SK-N-MC (cell line): ENCODE measurements around the gene FUT3.
"Not testable (repeated sequence)": the region's sequence is repeated elsewhere in the genome, so short reads cannot be mapped to it uniquely, and the experiment has no call there.

ENCODE experiments used
- DNase-seq: peaks from one replicate; pipeline ENCODE4 v3.0.0-alpha.2; 2011; ENCODE audit warnings: low read depth, low spot score
- H3K27ac ChIP-seq: fragments of 200-600 bp; sonication (generic); 2 replicates; pipeline ENCODE4 v1.5.1; 2016; ENCODE audit warnings: mixed run types
- H3K36me3 ChIP-seq: fragments of 200-600 bp; sonication (generic); 2 replicates; pipeline ENCODE4 v1.6.1; 2017; ENCODE audit warnings: antibody characterized with exemption, low read length, mixed read lengths; ENCODE audit not compliant: insufficient read depth
- H3K4me3 ChIP-seq: fragments of 200-600 bp; sonication (generic); 2 replicates; pipeline ENCODE4 v1.5.1; 2016
- H3K9ac ChIP-seq: fragments of 200-600 bp; sonication (generic); 2 replicates; pipeline ENCODE4 v1.8.0; 2017; ENCODE audit warnings: mixed run types, mixed read lengths; ENCODE audit not compliant: insufficient read length
- H3K9me3 ChIP-seq: fragments of 200-600 bp; sonication (generic); 2 replicates; pipeline ENCODE4 v1.6.1; 2017; ENCODE audit warnings: low read depth, mild to moderate bottlenecking, antibody characterized with exemption, low read length, moderate library complexity, mixed read lengths
- EZH2 ChIP-seq: fragments of 200-600 bp; sonication (generic); IDR thresholded peaks from one replicate; pipeline ENCODE4 v1.6.1; 2017; ENCODE audit warnings: antibody characterized with exemption
- FOXP2 ChIP-seq: optimal IDR thresholded peaks from 2 replicates; pipeline ENCODE3; 2011; ENCODE audit warnings: mild to moderate bottlenecking, moderate library complexity; ENCODE audit not compliant: insufficient read depth; ENCODE audit errors: extremely low read length, control extremely low read depth
- POLR2AphosphoS5 ChIP-seq: IDR thresholded peaks from 2 replicates; pipeline ENCODE4 v1.6.1; 2012; ENCODE audit warnings: mild to moderate bottlenecking, low read depth, low read length, borderline replicate concordance

FUT3 gene

DNA sequence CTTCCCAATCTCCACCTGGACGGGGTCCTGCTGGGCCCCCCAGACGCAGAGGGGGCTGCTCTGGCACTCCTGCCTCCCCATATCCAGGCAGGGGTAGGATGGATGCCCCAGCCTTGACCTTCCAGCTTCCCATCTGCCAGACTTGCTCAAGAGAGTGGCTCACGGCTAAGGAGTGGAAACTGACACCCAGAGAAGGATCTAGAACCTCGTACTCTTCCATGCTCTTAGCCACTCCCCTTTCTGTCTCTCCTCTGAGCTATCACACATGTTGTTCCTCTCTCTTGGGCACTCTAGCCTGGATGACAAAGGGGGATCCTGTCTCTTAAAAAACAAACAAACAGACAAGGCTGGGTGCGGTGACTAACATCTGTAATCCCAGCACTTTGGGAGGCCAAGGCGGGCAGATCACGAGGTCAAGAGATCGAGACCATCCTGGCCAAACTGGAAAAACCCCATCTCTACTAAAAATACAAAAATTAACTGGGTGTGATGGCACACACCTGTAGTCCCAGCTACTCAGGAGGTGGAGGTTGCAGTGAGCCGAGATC lies 31.2 kb upstream of the FUT3 start:
- Histone ChIP-seq H3K36me3 (no peaks in the 10 kb centered on the region), H3K9me3 (no peaks in the 10 kb centered on the region), H3K4me3 (no peak overlapping the region), H3K9ac (no peak overlapping the region), H3K27ac (no peak overlapping the region)
- TF ChIP-seq FOXP2 (no peak), POLR2AphosphoS5 (no peak), EZH2 (no peak)
- no peak for DNase-seq

DNA sequence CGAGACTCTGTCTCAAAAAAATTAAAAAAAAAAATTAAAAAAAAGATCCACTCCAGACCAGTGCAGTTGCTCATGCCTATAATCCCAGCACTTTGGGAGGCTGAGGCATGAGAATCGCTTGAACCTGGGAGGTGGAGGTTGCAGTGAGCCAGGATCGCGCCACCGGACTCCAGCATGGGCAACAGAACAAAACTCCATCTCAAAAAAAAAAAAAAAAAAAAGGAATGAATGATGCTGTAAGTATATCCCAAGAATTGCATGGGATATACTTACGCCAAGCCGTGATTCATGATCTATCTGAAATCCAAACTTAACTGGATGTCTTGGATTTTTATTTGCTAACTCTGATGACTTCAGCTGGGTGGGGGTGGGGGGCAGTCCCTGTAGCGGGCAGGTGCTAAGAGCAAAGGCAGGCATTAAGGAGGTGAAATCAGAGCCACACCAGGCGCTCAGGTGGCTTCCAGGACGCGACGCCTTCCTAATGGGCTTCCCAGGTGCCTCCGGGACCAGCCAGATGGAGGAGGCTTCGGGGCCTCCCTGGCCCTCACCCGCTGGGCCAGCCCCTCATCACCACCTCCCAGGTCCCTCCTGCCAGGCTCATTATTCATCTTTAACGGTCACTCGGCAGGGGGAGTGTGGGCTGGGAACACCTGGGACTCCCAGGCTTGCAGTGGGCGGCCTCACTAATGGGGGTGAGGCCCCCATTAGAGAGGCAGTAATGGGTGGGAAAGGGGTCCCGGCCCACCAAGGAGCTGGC lies 30.5 kb upstream of the FUT3 start:
- no peak for DNase-seq
- Histone ChIP-seq H3K4me3 (no peak overlapping the region), H3K9me3 (no peaks in the 10 kb centered on the region), H3K27ac (no peak overlapping the region), H3K36me3 (no peaks in the 10 kb centered on the region), H3K9ac (no peak overlapping the region)
- TF ChIP-seq POLR2AphosphoS5 (no peak), EZH2 (no peak), FOXP2 (no peak)

DNA sequence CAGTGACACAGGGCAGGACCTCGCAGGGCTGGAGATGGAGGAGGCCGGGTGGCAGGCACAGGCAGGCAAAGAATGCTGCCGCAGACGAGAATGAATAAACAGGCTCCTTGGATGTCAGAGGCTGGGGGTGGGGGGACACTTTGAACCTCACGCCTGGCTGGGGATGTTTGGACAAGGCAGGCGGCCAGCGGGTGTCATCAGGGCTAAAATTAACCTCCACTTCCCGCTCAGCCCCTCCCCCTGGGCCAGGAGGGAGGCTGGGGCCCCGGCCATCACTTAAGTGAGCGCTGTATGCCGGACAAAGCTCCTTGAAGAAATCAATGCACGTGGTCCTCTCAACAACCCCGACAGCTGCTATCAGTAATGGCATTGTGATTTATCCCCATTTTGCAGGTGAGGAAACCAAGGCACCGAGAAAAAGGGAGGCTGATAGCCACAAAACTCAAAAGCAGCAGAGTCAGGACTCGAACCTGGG lies 29.4 kb upstream of the FUT3 start:
- no peak overlapping the region for H3K9ac ChIP-seq
- no peaks in the 10 kb centered on the region for H3K36me3 ChIP-seq
- no peaks in the 10 kb centered on the region for H3K9me3 ChIP-seq
- H3K27ac ChIP-seq = no peak overlapping the region
- no peak overlapping the region for H3K4me3 ChIP-seq
- no peak for TF ChIP-seq FOXP2
- no peak for TF ChIP-seq EZH2
- TF ChIP-seq POLR2AphosphoS5 = no peak
- DNase-seq = no peak

DNA sequence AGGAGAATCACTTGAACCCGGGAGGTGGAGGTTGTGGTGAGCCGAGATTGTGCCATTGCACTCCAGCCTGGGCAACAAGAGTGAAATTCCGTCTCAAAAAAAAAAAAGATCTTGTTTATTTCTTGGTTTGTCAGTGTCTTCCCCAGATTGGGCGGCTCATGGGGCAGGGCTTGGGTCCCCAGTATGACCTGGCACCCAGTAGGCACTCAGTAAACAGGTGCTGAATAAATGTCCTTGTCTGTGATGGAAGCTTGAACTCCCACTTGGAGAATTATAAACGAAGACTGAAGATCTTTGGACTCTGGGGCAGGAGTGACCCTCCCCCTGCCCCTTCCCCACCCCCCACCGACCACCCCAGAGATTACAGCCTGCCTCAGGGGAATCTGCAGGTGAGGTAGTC lies 28.9 kb upstream of the FUT3 start:
- no peak for DNase-seq
- TF ChIP-seq FOXP2 = no peak
- no peak for TF ChIP-seq EZH2
- TF ChIP-seq POLR2AphosphoS5 = no peak

DNA sequence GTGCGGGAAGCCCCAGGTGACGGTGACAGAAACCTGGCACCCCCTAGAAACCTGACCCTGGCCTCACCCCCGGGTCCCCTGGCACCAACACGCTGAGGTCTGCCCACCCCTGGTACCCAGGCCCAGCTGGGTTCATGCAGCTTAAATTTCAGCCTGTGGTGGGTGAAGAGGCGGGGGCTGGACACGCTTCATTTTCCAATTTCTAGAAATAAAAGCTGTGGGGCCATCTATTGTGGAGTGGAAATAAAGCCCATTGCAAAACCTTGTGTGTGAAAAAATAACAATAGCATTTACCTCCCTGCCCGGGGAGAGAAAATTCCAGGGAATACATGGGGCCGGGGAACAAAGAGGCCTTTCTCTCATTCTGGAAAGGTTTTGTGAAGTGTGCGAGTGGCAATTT lies 26.6 kb upstream of the FUT3 start:
- no peaks in the 10 kb centered on the region for H3K36me3 ChIP-seq

More for the DNA sequence above, 28.9 kb upstream of the FUT3 start:
- Histone ChIP-seq H3K9ac (no peak overlapping the region), H3K4me3 (no peak overlapping the region), H3K9me3 (no peaks in the 10 kb centered on the region), H3K36me3 (no peaks in the 10 kb centered on the region), H3K27ac (no peak overlapping the region)

DNA sequence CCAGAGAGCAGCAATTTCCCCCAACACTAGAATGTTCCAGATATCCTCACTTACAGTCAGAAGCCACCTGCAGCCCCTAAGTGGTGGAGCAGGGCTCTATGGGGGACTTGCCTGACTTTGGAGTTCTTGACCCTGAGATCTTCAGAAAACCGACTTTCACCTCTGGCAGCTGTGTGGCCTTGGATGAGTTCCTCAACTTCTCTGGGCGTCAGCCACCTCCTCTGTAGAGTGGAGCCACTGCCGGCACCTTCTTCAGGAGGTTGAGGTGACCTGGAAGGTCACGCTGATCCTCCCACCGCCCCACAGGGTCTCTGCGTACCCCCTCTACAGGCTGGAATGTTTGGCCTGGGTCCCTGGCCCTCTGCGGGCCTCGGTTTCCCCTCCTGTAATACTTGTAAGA lies 26.2 kb upstream of the FUT3 start:
- Histone ChIP-seq H3K4me3 (no peak overlapping the region), H3K9ac (no peak overlapping the region), H3K9me3 (no peaks in the 10 kb centered on the region), H3K36me3 (no peaks in the 10 kb centered on the region), H3K27ac (no peak overlapping the region)
- TF ChIP-seq POLR2AphosphoS5 = no peak
- DNase-seq = no peak

More for the DNA sequence above, 26.6 kb upstream of the FUT3 start:
- Histone ChIP-seq H3K27ac (no peak overlapping the region), H3K9ac (no peak overlapping the region), H3K9me3 (no peaks in the 10 kb centered on the region), H3K4me3 (no peak overlapping the region)
- TF ChIP-seq FOXP2 (no peak), POLR2AphosphoS5 (no peak), EZH2 (no peak)
- DNase-seq = no peak

DNA sequence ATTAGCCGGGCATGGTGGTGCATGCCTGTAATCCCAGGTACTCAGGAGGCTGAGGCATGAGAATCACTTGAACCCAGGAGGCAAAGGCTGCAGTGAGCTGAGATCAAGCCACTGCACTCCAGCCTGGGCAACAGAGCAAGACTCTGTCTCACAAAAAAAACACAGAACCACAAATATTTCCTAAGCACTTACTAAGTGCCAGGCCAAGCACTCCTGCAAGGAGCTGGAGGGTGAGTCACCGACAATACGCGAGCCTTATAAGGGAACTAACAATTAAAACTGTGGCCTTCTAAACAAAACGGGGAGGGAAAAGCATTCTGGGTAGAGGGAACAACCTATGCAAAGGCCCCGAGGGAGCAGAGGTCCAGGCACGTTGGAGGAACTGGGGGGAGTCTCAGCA lies 23.2 kb upstream of the FUT3 start:
- H3K4me3 ChIP-seq, H3K27ac ChIP-seq, H3K9ac ChIP-seq, H3K36me3 ChIP-seq, H3K9me3 ChIP-seq, DNase-seq: not testable (repeated sequence)

DNA sequence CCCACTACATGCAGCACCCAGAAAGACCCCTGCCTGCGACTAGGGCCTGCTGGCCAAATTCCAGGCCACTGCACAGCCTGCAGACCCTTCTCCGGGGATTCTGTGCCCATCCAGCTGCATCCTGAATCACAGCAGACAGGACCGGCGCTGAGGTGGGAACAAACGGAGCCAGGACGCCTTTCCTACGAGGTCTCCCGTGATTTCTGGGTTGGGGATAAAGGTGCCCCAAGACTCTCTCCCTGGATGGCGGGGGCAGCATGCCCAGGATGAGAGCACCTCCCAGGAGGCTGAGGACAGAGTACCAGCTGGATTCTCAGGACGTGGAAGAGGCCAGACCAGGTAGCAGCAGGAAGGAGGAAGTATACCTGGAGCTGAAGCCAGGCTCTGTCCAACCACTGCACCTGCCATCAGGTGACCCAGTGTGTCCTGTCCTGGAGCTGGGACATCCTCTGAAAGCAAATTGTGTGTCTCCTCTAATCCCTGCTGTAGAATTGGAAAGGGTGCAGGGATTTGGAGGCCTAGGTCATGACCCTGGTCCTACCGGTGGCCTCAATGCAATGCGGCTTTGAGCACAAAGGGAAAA lies 22.5 kb upstream of the FUT3 start:
- Histone ChIP-seq H3K27ac (no peak overlapping the region), H3K9me3 (no peaks in the 10 kb centered on the region), H3K36me3 (no peaks in the 10 kb centered on the region), H3K9ac (no peak overlapping the region), H3K4me3 (no peak overlapping the region)
- DNase-seq = no peak
- TF ChIP-seq POLR2AphosphoS5 (no peak), FOXP2 (no peak), EZH2 (no peak)
